Measurements from ENCODE around the gene C4orf50.

The C4orf50 gene

DNA sequence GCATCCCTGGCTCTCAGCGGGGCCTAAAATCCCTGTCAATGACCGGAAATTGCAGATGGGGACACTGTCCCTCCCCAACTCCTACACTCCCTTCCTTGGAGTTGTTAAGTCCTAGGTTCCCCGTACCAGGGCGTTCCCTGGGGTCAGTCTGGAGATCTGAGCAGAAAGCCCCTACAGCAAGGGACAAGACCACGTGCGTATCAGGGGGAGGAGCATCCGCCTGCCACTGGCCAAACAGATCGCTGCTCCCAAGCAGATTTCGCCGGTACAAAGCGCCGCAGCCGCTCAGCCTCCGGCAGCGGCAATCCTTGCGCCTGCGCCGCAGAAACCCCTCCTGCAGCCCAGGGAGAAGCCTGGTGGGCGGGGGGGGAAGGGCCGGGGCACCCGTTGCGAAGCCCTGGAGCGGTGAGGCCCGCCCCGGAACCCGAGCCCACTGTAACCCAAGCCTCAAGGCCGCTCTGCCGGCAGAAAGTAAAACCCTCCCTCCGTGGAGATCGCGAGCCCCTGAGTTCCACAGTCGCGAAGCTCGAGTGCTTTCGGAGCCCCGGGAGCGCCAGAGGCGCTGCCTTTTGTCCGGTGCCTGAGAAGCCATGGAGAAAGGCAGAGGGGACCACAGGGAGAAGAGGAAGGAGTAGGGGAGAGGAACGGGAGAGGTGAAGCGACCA, 128.0 kb downstream of the C4orf50 start:
- H3K4me3 ChIP-seq (ENCODE audit: low read depth, low read length): no peak overlapping the region
- ChIA-PET POLR2A (no interaction called here), CTCF (no interaction called here)
- DNase-seq (ENCODE audit: low read depth, low spot score): no peak
- TF ChIP-seq, protein P1, sequence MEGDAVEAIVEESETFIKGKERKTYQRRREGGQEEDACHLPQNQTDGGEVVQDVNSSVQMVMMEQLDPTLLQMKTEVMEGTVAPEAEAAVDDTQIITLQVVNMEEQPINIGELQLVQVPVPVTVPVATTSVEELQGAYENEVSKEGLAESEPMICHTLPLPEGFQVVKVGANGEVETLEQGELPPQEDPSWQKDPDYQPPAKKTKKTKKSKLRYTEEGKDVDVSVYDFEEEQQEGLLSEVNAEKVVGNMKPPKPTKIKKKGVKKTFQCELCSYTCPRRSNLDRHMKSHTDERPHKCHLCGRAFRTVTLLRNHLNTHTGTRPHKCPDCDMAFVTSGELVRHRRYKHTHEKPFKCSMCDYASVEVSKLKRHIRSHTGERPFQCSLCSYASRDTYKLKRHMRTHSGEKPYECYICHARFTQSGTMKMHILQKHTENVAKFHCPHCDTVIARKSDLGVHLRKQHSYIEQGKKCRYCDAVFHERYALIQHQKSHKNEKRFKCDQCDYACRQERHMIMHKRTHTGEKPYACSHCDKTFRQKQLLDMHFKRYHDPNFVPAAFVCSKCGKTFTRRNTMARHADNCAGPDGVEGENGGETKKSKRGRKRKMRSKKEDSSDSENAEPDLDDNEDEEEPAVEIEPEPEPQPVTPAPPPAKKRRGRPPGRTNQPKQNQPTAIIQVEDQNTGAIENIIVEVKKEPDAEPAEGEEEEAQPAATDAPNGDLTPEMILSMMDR (IDR thresholded peaks at IDR 0.05; ENCODE audit: insufficient read depth, low read length, missing control alignments): no peak

DNA sequence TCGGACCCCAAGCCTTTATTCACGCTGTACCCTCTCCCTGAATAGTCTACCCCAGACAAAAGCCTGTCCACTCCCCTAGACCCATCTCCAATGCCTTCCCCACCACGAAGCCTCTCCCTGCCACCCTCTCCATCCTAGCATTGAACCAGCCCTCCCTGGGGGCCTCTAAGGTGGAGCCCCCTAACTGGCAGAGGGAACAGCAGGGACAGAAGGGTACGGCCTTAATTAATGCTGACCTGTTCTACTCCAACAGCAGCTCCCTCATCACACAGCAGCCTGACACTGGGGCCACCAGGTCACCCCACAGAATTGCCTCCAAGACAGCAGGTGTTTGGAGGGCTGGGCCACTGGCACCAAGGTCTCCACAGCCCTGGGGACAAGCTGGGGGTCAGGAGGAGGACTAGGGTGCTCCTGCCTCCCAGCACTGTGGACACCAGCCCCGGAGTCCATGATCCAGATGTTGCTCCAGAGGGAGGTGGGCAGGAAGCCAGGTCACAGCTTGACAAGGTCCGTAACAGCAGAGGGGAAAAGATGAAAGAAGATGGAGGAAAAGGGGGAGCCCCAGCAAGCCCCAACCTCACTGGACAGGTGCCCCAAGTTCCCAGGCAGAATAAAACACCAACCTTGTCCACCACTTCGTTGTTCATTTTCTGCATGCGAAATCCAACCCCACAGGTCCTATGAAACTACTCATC, 129.1 kb downstream of the C4orf50 start:
- TF ChIP-seq, protein P1 (IDR thresholded peaks at IDR 0.05; ENCODE audit: insufficient read depth, low read length, missing control alignments): no peak
- CTCF ChIA-PET: no interaction called here
- DNase-seq (ENCODE audit: low read depth, low spot score): no peak
- POLR2A ChIA-PET: no interaction called here
- H3K4me3 ChIP-seq (ENCODE audit: low read depth, low read length): no peak overlapping the region

DNA sequence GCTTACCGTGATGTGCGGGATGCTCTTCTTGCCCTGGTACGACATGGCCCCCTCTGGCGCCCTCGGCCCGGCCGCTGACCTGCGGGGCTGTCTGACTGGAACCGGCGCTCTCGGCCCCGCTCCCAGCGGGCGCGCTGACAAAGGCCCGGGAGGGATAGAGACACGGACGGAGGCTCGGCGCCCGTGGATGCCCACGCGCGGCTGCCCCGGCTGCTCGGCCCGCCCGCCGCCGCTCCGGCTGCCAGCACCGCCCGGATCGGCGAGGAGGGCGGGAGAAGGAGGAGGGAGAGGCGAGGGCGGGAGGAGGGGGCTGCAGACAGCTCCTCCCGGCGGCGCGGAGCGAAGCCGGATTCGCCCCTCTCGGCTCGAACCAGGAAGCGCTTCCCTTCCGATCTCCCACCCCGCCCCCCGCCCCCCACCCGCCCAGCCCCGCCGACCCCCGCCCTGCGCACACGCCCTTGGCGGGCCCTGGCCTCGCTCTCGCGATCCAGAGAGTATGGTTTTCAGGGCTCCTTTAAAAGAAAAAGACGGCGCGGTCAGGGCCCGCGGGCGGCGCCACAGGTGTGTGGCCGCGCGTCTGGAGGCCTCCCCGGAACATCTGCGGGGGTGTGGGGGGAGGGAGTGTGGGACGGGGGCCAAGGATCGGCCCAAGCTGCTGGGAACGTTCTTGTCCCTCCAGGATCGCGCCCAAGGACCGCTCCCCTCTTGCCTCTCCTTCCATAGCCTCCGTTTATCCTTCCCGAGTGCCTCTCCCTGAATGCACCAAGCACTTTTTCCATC, 129.8 kb downstream of the C4orf50 start:
- TF ChIP-seq, protein P1 (IDR thresholded peaks at IDR 0.05; ENCODE audit: insufficient read depth, low read length, missing control alignments): no peak
- CTCF ChIA-PET: no interaction called here
- H3K4me3 ChIP-seq (ENCODE audit: low read depth, low read length): no peak overlapping the region
- no peak for DNase-seq (ENCODE audit: low read depth, low spot score)
- POLR2A ChIA-PET: no interaction called here

DNA sequence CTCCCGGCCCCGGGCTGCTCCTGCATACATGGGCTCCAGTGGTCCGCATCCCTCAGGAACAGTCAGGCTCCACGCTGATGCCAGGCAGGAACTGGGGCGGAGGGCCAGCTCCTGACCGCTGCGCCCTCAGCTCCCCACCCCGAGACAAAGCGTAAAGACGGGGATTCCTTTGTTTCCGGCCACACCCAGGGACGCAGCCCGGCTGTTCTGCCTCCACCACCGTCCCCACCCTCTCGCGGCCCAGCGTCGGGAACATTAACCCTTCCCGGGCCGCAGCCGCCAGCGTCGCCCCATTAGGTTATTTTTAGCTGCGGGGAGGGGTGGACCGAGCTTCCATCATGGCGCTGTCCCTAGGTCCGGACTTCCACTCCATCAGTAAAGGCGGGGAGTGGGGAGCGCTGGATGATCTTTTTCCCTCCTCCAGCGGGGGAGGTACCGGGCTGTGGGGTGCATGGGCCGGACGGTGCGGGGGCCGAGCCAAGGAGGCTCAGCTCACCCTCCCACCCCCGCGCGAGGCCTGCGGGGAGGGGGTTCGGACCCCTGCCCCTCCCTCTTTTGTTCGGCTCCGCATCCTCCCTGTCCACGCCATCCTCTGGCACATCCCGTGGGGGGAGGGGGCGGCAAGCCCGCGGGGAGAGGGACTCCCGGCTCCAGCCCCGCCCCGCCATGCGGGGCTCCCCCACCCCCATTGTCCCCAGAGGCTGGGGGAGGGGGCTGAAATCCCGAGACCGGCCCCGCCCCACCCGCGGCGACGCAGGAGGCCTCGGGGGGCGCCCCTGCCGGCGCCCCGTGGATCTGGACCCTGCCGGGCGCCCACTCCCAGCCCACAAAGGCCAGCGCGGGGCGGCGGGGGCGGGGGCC, 130.6 kb downstream of the C4orf50 start:
- TF ChIP-seq, protein P1 (IDR thresholded peaks at IDR 0.05; ENCODE audit: insufficient read depth, low read length, missing control alignments): no peak
- no peak for DNase-seq (ENCODE audit: low read depth, low spot score)
- POLR2A ChIA-PET: no interaction called here
- no peak overlapping the region for H3K4me3 ChIP-seq (ENCODE audit: low read depth, low read length)
- CTCF ChIA-PET: no interaction called here

DNA sequence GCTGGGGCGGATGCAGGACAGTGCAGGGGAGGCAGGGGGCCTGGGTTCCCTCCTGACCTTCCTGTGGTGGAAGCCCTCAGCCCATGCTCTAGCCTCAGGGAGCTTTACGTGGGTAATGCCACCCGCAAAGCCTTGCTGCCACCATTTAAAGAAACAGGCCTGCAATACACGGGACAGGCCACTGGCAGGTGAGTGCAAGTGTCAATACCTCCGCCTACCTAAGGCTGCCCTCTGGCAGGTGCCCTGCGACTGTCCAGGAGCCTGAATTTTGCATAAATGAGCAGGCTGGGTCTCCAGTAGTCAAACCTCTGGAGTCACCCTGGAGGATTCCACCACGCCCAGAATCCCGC, 131.2 kb downstream of the C4orf50 start:
- ChIA-PET POLR2A (no interaction called here), CTCF (no interaction called here)
- TF ChIP-seq, protein P1 (IDR thresholded peaks at IDR 0.05; ENCODE audit: insufficient read depth, low read length, missing control alignments): no peak
- no peak overlapping the region for H3K4me3 ChIP-seq (ENCODE audit: low read depth, low read length)
- DNase-seq (ENCODE audit: low read depth, low spot score): no peak

Measured in AG04449 (cell line).